Stimulated activated CD4-positive, alpha-beta T cell treated with anti-CD3 and anti-CD28 coated beads, Interleukin-4, amount 100 ng/mL, for 48 hours (primary cell): ENCODE results near the gene OLIG1.

Experiments used
- DNase-seq, 2 donors: peaks; one replicate each; pipeline ENCODE4 v3.0.0-alpha.2; 2020; ENCODE audit warnings: low read depth in 2 of 2

OLIG1 gene

GRCh38 chr21:33069994-33070743, at the start of gene OLIG1:
TSS of gene OLIG1 (plus strand) at chr21:33070141. CDS start at chr21:33070247, 106 bp downstream.
- DNase-seq: peak; percentile 37 to 45

GRCh38 chr21:33020558-33021100, 49.3 kb upstream of the OLIG1 start:
- DNase-seq: no peak

GRCh38 chr21:33021150-33021549, 48.8 kb upstream of the OLIG1 start:
- DNase-seq: no peak

GRCh38 chr21:33021667-33022066, 48.3 kb upstream of the OLIG1 start:
- no peak for DNase-seq

GRCh38 chr21:33022489-33022827, 47.5 kb upstream of the OLIG1 start:
- DNase-seq: no peak

- no peak for DNase-seq
Measured at GRCh38 chr21:33022828-33023573, 46.9 kb upstream of the OLIG1 start.

- DNase-seq: no peak
Measured at GRCh38 chr21:33023574-33024200, 46.3 kb upstream of the OLIG1 start.

GRCh38 chr21:33024201-33025103, 45.5 kb upstream of the OLIG1 start:
- no peak for DNase-seq

- no peak for DNase-seq
Measured at GRCh38 chr21:33025106-33025488, 44.8 kb upstream of the OLIG1 start.

GRCh38 chr21:33025489-33026442, 44.2 kb upstream of the OLIG1 start, which contains the start of gene OLIG2:
TSS of gene OLIG2 (plus strand) at chr21:33025935. CDS start at chr21:33026863, 928 bp downstream.
- DNase-seq: no peak

GRCh38 chr21:33026443-33026858, 43.5 kb upstream of the OLIG1 start:
- DNase-seq: no peak

- DNase-seq: no peak
Measured at GRCh38 chr21:33026878-33027400, 43.0 kb upstream of the OLIG1 start.

- no peak for DNase-seq
Measured at GRCh38 chr21:33027401-33028286, 42.3 kb upstream of the OLIG1 start.

- DNase-seq: no peak
Measured at GRCh38 chr21:33028287-33028670, 41.7 kb upstream of the OLIG1 start.

- no peak for DNase-seq
Measured at GRCh38 chr21:33028773-33029384, 41.1 kb upstream of the OLIG1 start.

- DNase-seq: no peak
Measured at GRCh38 chr21:33029385-33029921, 40.5 kb upstream of the OLIG1 start.

- DNase-seq: no peak
Measured at GRCh38 chr21:33029975-33030461, 39.9 kb upstream of the OLIG1 start.

GRCh38 chr21:33030633-33031032, 39.3 kb upstream of the OLIG1 start:
- no peak for DNase-seq
